Stimulated activated memory B cell treated with anti-CD40 and anti-IgM and Interleukin-4, amounts not matched to agents 10 μg/mL and 1 μg/mL and 100 μg/mL, for 72 hours (primary cell): Measurements from ENCODE around the gene CDC7.
A peak's percentile ranks its signal among the peaks of the same experiment; 100 is the strongest.
"Not testable (repeated sequence)": the region's sequence is repeated elsewhere in the genome, so short reads cannot be mapped to it uniquely, and the experiment has no call there.

Experiments
- ATAC-seq: fragments of 150-1000 bp; cut with Tn5 transposase; 2 replicates; pipeline ENCODE4 v1.10.0; 2021
- H3K27ac Mint-ChIP-seq: one replicate; pipeline ENCODE4 v1.8.0; 2022; ENCODE audit warnings: mild to moderate bottlenecking, mixed read lengths
- H3K27me3 Mint-ChIP-seq: one replicate; pipeline ENCODE4 v1.8.0; 2022; ENCODE audit warnings: mixed read lengths
- H3K36me3 Mint-ChIP-seq: one replicate; pipeline ENCODE4 v1.8.0; 2022; ENCODE audit warnings: mixed read lengths
- H3K4me1 Mint-ChIP-seq: one replicate; pipeline ENCODE4 v1.8.0; 2022; ENCODE audit warnings: mixed read lengths
- H3K4me3 Mint-ChIP-seq: one replicate; pipeline ENCODE4 v1.8.0; 2022; ENCODE audit warnings: mild to moderate bottlenecking, moderate library complexity, mixed read lengths
- H3K9me3 Mint-ChIP-seq: one replicate; pipeline ENCODE4 v1.8.0; 2022; ENCODE audit warnings: mixed read lengths

CDC7 gene

GRCh38 chr1:91502672-91503184 lies 2.1 kb downstream of the CDC7 start:
- no peak overlapping the region for H3K27ac Mint-ChIP-seq
- no peaks in the 10 kb centered on the region for H3K27me3 Mint-ChIP-seq
- peak overlapping the region; percentile 9 for H3K4me3 Mint-ChIP-seq
- no peaks in the 10 kb centered on the region for H3K9me3 Mint-ChIP-seq
- H3K36me3 Mint-ChIP-seq = no peaks in the 10 kb centered on the region
- no peak for ATAC-seq
- H3K4me1 Mint-ChIP-seq = peaks cover 13% of the 10 kb centered on the region

- H3K27ac Mint-ChIP-seq = no peak overlapping the region
- no peaks in the 10 kb centered on the region for H3K9me3 Mint-ChIP-seq
- ATAC-seq = no peak
- no peaks in the 10 kb centered on the region for H3K36me3 Mint-ChIP-seq
- H3K4me1 Mint-ChIP-seq = peaks cover 13% of the 10 kb centered on the region
- H3K27me3 Mint-ChIP-seq = no peaks in the 10 kb centered on the region
- H3K4me3 Mint-ChIP-seq = no peak overlapping the region
Observed at GRCh38 chr1:91503332-91503900, 2.8 kb downstream of the CDC7 start.

- H3K4me1 Mint-ChIP-seq = peaks cover 13% of the 10 kb centered on the region
- no peaks in the 10 kb centered on the region for H3K9me3 Mint-ChIP-seq
- peaks cover 5% of the 10 kb centered on the region for H3K36me3 Mint-ChIP-seq
- no peak overlapping the region for H3K27ac Mint-ChIP-seq
- ATAC-seq = no peak
- no peak overlapping the region for H3K4me3 Mint-ChIP-seq
- H3K27me3 Mint-ChIP-seq = no peaks in the 10 kb centered on the region
Observed at GRCh38 chr1:91503975-91504530, 3.4 kb downstream of the CDC7 start.

GRCh38 chr1:91505086-91505485 lies 4.4 kb downstream of the CDC7 start:
- H3K4me3 Mint-ChIP-seq = no peak overlapping the region
- H3K9me3 Mint-ChIP-seq = no peaks in the 10 kb centered on the region
- peaks cover 15% of the 10 kb centered on the region for H3K36me3 Mint-ChIP-seq
- no peak for ATAC-seq
- no peaks in the 10 kb centered on the region for H3K27me3 Mint-ChIP-seq
- peaks cover 13% of the 10 kb centered on the region for H3K4me1 Mint-ChIP-seq
- H3K27ac Mint-ChIP-seq = no peak overlapping the region

GRCh38 chr1:91506071-91506470 lies 5.4 kb downstream of the CDC7 start:
- ATAC-seq = no peak
- peaks cover 23% of the 10 kb centered on the region for H3K36me3 Mint-ChIP-seq

GRCh38 chr1:91507328-91507727 lies 6.7 kb downstream of the CDC7 start:
- H3K9me3 Mint-ChIP-seq = no peaks in the 10 kb centered on the region
- no peak overlapping the region for H3K4me3 Mint-ChIP-seq
- H3K4me1 Mint-ChIP-seq = peaks cover 12% of the 10 kb centered on the region
- peaks cover 24% of the 10 kb centered on the region for H3K36me3 Mint-ChIP-seq
- H3K27ac Mint-ChIP-seq = no peak overlapping the region
- ATAC-seq = no peak
- H3K27me3 Mint-ChIP-seq = no peaks in the 10 kb centered on the region

More at GRCh38 chr1:91506071-91506470, 5.4 kb downstream of the CDC7 start:
- no peaks in the 10 kb centered on the region for H3K9me3 Mint-ChIP-seq
- H3K27me3 Mint-ChIP-seq = no peaks in the 10 kb centered on the region
- no peak overlapping the region for H3K27ac Mint-ChIP-seq
- peaks cover 13% of the 10 kb centered on the region for H3K4me1 Mint-ChIP-seq
- no peak overlapping the region for H3K4me3 Mint-ChIP-seq

- Mint-ChIP-seq H3K27ac (no peak overlapping the region), H3K27me3 (no peaks in the 10 kb centered on the region), H3K4me3 (no peak overlapping the region), H3K9me3 (no peaks in the 10 kb centered on the region), H3K36me3 (peaks cover 39% of the 10 kb centered on the region), H3K4me1 (no peaks in the 10 kb centered on the region)
- no peak for ATAC-seq
Observed at GRCh38 chr1:91510754-91511153, 10.1 kb downstream of the CDC7 start.

- no peak overlapping the region for H3K4me3 Mint-ChIP-seq
- ATAC-seq = no peak
- no peaks in the 10 kb centered on the region for H3K27me3 Mint-ChIP-seq
- no peaks in the 10 kb centered on the region for H3K9me3 Mint-ChIP-seq
- H3K36me3 Mint-ChIP-seq = peaks cover 41% of the 10 kb centered on the region
- H3K4me1 Mint-ChIP-seq = no peaks in the 10 kb centered on the region
- H3K27ac Mint-ChIP-seq = no peak overlapping the region
Observed at GRCh38 chr1:91511386-91511785, 10.7 kb downstream of the CDC7 start.

- Mint-ChIP-seq H3K9me3 (no peaks in the 10 kb centered on the region), H3K36me3 (peaks cover 55% of the 10 kb centered on the region), H3K27me3 (no peaks in the 10 kb centered on the region), H3K27ac (no peak overlapping the region), H3K4me3 (no peak overlapping the region), H3K4me1 (no peaks in the 10 kb centered on the region)
- ATAC-seq = no peak
Observed at GRCh38 chr1:91513160-91513559, 12.5 kb downstream of the CDC7 start.

GRCh38 chr1:91513706-91514105 lies 13.1 kb downstream of the CDC7 start:
- H3K36me3 Mint-ChIP-seq = peaks cover 53% of the 10 kb centered on the region
- H3K27ac Mint-ChIP-seq = no peak overlapping the region
- no peaks in the 10 kb centered on the region for H3K9me3 Mint-ChIP-seq
- H3K4me3 Mint-ChIP-seq = no peak overlapping the region
- no peaks in the 10 kb centered on the region for H3K27me3 Mint-ChIP-seq
- no peak for ATAC-seq
- H3K4me1 Mint-ChIP-seq = no peaks in the 10 kb centered on the region

GRCh38 chr1:91515994-91516393 lies 15.3 kb downstream of the CDC7 start:
- Mint-ChIP-seq H3K36me3 (peaks cover 33% of the 10 kb centered on the region), H3K4me1 (no peaks in the 10 kb centered on the region), H3K27ac (no peak overlapping the region), H3K9me3 (no peaks in the 10 kb centered on the region), H3K27me3 (no peaks in the 10 kb centered on the region), H3K4me3 (no peak overlapping the region)
- ATAC-seq = no peak

- ATAC-seq, H3K27me3 Mint-ChIP-seq, H3K4me1 Mint-ChIP-seq, H3K27ac Mint-ChIP-seq, H3K4me3 Mint-ChIP-seq, H3K9me3 Mint-ChIP-seq: not testable (repeated sequence)
- H3K36me3 Mint-ChIP-seq = peaks cover 31% of the 10 kb centered on the region
Observed at GRCh38 chr1:91516605-91517004, 16.0 kb downstream of the CDC7 start.

- H3K4me3 Mint-ChIP-seq, ATAC-seq, H3K27ac Mint-ChIP-seq, H3K4me1 Mint-ChIP-seq, H3K9me3 Mint-ChIP-seq, H3K27me3 Mint-ChIP-seq: not testable (repeated sequence)
- H3K36me3 Mint-ChIP-seq = peaks cover 26% of the 10 kb centered on the region
Observed at GRCh38 chr1:91519167-91519566, 18.5 kb downstream of the CDC7 start.

GRCh38 chr1:91520942-91521507 lies 20.4 kb downstream of the CDC7 start:
- Mint-ChIP-seq H3K4me3 (no peak overlapping the region), H3K9me3 (no peaks in the 10 kb centered on the region), H3K36me3 (peaks cover 16% of the 10 kb centered on the region), H3K4me1 (no peaks in the 10 kb centered on the region), H3K27ac (no peak overlapping the region), H3K27me3 (no peaks in the 10 kb centered on the region)
- ATAC-seq = no peak

GRCh38 chr1:91523482-91523881 lies 22.8 kb downstream of the CDC7 start:
- Mint-ChIP-seq H3K27ac (no peak overlapping the region), H3K9me3 (no peaks in the 10 kb centered on the region), H3K4me1 (no peaks in the 10 kb centered on the region), H3K4me3 (no peak overlapping the region), H3K27me3 (no peaks in the 10 kb centered on the region), H3K36me3 (no peaks in the 10 kb centered on the region)
- peak; percentile 53 for ATAC-seq

- H3K9me3 Mint-ChIP-seq = no peaks in the 10 kb centered on the region
- no peaks in the 10 kb centered on the region for H3K4me1 Mint-ChIP-seq
- no peak for ATAC-seq
- no peaks in the 10 kb centered on the region for H3K27me3 Mint-ChIP-seq
- no peak overlapping the region for H3K4me3 Mint-ChIP-seq
- H3K27ac Mint-ChIP-seq = no peak overlapping the region
- no peaks in the 10 kb centered on the region for H3K36me3 Mint-ChIP-seq
Observed at GRCh38 chr1:91526496-91526895, 25.8 kb downstream of the CDC7 start.
